ENCODE results near the gene GGNBP2. TPM values are rescaled to one million over a fixed set of nuclear protein-coding genes. Genes with fewer than 3 reads are reported as not detected.
"Not testable (repeated sequence)": the region's sequence is repeated elsewhere in the genome, so short reads cannot be mapped to it uniquely, and the experiment has no call there.

GGNBP2 gene
- total RNA-seq, 4 donors from 2014 or later = 90.5 to 124 (median 96.8) TPM

DNA sequence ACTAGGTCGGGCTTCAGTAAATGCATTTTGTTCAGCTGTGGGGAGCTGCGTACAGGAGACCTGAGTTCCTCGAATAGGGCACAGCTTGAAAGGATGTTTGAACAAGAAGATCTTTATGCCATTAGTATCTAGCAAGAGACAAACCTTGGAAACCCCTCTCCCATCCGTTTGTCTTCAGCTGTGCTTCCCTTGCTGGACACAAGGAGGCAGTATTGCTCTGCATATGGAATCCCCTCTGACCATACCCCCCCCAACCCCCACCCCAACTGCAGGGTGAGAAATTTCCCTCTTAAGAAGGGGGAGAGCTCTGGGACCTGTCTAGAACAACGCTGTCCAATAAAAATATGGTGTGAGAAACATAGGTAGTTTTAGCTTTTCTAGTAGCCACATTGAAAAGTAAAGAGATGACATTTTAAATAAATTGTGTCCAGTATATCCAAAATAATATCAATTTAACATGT lies 58.2 kb downstream of the GGNBP2 start:
- H3K4me1 ChIP-seq = peaks cover 0 to 43% (median 11%) of the 10 kb centered on the region in 4 donors
- peak overlapping the region in 2 of 4 donors; percentile 83 to 85 for H3K27ac ChIP-seq
- peak overlapping the region; percentile 63 to 94 (median 73) for H3K4me3 ChIP-seq
- DNase-seq = peak in 2 of 3 donors; percentile 78 to 86
- TF ChIP-seq, protein P1, sequence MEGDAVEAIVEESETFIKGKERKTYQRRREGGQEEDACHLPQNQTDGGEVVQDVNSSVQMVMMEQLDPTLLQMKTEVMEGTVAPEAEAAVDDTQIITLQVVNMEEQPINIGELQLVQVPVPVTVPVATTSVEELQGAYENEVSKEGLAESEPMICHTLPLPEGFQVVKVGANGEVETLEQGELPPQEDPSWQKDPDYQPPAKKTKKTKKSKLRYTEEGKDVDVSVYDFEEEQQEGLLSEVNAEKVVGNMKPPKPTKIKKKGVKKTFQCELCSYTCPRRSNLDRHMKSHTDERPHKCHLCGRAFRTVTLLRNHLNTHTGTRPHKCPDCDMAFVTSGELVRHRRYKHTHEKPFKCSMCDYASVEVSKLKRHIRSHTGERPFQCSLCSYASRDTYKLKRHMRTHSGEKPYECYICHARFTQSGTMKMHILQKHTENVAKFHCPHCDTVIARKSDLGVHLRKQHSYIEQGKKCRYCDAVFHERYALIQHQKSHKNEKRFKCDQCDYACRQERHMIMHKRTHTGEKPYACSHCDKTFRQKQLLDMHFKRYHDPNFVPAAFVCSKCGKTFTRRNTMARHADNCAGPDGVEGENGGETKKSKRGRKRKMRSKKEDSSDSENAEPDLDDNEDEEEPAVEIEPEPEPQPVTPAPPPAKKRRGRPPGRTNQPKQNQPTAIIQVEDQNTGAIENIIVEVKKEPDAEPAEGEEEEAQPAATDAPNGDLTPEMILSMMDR (IDR thresholded peaks at IDR 0.05) = peak; percentile 61 to 87 (median 71)
- TF ChIP-seq POLR2A (IDR thresholded peaks at IDR 0.05) = no peak
- no peaks in the 10 kb centered on the region for H3K9me3 ChIP-seq
- H3K36me3 ChIP-seq = peaks cover 0 to 3% (median 0%) of the 10 kb centered on the region in 3 donors
- H3K27me3 ChIP-seq = no peaks in the 10 kb centered on the region

DNA sequence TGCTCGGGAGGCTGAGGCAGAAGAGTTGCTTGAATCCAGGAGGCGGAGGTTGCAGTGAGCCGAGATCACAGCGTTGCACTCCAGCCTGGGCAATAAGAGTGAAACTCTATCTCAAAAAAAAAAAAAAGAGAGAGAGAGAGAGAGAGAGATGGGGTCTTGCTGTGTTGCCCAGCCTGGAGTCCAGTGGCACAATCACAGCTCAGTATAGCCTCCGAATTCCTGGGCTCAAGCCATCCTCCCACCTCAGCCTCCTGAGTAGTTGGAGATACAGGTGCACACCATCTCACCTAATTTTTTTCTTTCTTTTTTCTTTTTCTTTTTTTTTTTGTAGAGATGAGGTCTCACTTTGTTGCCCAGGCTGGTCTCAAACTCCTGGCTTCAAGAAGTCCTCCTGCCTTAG lies 60.3 kb downstream of the GGNBP2 start:
- DNase-seq = not testable (repeated sequence)

DNA sequence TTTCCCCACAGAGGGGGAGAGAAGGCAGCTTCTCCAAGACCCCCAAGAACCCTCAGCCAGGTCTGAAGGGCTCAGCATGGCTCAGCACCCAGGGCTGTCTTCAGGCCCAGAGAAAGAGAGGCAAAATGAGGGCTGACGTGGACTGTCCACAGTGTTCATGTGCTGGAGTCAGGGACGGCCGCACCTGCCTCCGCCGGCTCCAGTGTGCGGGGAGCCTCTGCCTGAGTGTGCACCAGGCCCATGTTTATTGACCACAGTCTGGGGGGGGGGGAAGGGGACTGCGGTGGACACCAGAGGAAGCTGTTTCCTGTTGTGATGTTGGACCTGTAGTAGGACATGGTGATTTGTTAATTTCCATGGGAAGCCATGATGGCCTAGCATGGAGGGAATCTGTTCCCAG lies 63.6 kb downstream of the GGNBP2 start:
- no peaks in the 10 kb centered on the region for H3K36me3 ChIP-seq
- H3K4me3 ChIP-seq = no peak overlapping the region
- no peaks in the 10 kb centered on the region for H3K9me3 ChIP-seq
- H3K27ac ChIP-seq = no peak overlapping the region
- DNase-seq = peak in 1 of 3 donors; percentile 36
- peaks cover 0 to 8% (median 0%) of the 10 kb centered on the region in 4 donors for H3K4me1 ChIP-seq
- TF ChIP-seq, protein P1 (IDR thresholded peaks at IDR 0.05) = no peak
- TF ChIP-seq POLR2A (IDR thresholded peaks at IDR 0.05) = no peak
- H3K27me3 ChIP-seq = no peaks in the 10 kb centered on the region

More for the DNA sequence above, 60.3 kb downstream of the GGNBP2 start:
- not testable (repeated sequence) for H3K27me3 ChIP-seq, H3K9me3 ChIP-seq, H3K4me3 ChIP-seq, H3K36me3 ChIP-seq, H3K27ac ChIP-seq
- H3K4me1 ChIP-seq = peaks cover 0 to 31% (median 11%) of the 10 kb centered on the region in 4 donors

DNA sequence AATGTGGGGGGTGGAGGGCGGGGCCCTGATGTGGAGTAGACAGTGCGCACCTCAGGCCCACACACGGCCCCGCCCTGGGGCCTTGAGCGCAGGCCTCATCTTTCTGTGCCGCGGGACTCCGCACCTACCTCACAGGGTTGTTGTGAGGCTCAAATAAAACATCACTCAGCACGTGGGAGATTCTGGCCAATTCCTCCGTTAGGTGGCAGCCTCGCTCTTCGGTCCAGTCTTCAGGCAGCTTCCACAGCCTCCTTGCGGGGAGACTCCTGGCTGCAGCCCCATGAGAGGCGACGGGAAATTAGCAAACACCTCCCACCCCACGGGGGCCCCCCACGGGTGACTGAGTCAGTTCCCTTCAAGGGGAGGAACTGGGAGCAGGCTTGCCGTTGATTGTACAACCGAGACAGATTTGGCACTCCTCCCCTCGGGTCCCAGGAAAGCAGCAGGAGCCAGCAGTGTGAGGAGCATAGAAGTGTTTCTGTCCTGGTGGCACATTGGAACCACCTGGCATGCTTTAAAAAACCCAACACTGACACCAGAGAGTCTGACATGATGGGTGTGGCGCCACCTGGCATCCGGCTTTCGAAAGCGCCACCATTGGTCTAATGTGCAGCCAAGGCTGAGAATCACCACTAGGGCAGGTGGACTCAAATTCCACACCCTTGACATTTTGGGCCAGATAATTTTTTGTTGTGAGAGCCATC lies 64.2 kb downstream of the GGNBP2 start:
- Histone ChIP-seq H3K36me3 (no peaks in the 10 kb centered on the region), H3K4me3 (no peak overlapping the region), H3K27ac (no peak overlapping the region), H3K9me3 (no peaks in the 10 kb centered on the region), H3K27me3 (no peaks in the 10 kb centered on the region), H3K4me1 (peaks cover 0 to 7% (median 0%) of the 10 kb centered on the region in 4 donors)
- TF ChIP-seq, protein P1 (IDR thresholded peaks at IDR 0.05) = peak in 4 of 6 experiments; percentile 12 to 60 (median 53)
- TF ChIP-seq POLR2A (IDR thresholded peaks at IDR 0.05) = no peak
- peak in 2 of 3 donors; percentile 64 to 71 for DNase-seq

DNA sequence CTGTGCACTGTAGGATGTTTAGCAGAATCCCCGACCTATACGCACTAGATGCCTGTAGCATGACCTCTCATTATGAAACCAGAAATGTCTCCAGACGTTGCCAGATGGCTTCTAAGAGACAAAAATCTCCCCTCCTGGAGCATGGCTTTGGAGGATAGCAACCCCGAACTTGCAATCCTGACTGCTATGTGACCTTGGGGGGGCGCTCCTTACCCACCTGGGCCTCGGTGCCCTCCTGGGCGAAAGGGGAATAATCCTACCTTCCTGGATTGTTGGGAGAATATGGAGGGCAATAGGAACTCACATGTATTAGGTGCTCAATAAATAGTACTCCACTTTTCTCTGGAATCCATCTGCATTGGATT lies 64.8 kb downstream of the GGNBP2 start:
- Histone ChIP-seq H3K4me1 (peaks cover 0 to 7% (median 0%) of the 10 kb centered on the region in 4 donors), H3K36me3 (no peaks in the 10 kb centered on the region), H3K27me3 (no peaks in the 10 kb centered on the region), H3K4me3 (no peak overlapping the region), H3K27ac (no peak overlapping the region), H3K9me3 (no peaks in the 10 kb centered on the region)
- peak in 1 of 3 donors; percentile 27 for DNase-seq
- TF ChIP-seq, protein P1 (IDR thresholded peaks at IDR 0.05) = no peak
- no peak for TF ChIP-seq POLR2A (IDR thresholded peaks at IDR 0.05)

DNA sequence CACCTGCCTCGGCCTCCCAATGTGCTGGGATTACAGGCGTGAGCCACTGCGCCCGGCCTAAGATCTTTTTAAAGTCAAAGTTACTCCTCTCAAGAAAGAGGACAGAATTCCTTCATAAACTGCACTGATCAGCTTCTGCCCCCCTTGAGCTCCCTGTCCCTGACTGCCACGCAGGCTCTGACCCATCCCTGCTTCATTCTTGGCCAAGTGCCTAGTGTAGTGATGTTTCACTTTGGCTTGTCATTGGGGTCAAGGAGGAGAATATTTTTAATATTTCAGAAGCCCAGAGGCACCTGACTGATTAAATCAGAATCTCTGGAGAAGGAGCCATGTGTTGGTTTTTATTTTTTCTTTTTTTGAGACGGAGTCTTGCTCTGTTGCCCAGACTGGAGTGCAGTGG lies 65.8 kb downstream of the GGNBP2 start:
- TF ChIP-seq, protein P1 (IDR thresholded peaks at IDR 0.05) = no peak
- TF ChIP-seq POLR2A (IDR thresholded peaks at IDR 0.05) = no peak
- no peaks in the 10 kb centered on the region for H3K27me3 ChIP-seq
- H3K4me1 ChIP-seq = peaks cover 0 to 7% (median 0%) of the 10 kb centered on the region in 4 donors
- no peak overlapping the region for H3K27ac ChIP-seq
- DNase-seq = no peak
- H3K36me3 ChIP-seq = no peaks in the 10 kb centered on the region
- no peaks in the 10 kb centered on the region for H3K9me3 ChIP-seq
- no peak overlapping the region for H3K4me3 ChIP-seq
